ENCODE measurements around the gene ERMARD.

- TF ChIP-seq, protein P1, sequence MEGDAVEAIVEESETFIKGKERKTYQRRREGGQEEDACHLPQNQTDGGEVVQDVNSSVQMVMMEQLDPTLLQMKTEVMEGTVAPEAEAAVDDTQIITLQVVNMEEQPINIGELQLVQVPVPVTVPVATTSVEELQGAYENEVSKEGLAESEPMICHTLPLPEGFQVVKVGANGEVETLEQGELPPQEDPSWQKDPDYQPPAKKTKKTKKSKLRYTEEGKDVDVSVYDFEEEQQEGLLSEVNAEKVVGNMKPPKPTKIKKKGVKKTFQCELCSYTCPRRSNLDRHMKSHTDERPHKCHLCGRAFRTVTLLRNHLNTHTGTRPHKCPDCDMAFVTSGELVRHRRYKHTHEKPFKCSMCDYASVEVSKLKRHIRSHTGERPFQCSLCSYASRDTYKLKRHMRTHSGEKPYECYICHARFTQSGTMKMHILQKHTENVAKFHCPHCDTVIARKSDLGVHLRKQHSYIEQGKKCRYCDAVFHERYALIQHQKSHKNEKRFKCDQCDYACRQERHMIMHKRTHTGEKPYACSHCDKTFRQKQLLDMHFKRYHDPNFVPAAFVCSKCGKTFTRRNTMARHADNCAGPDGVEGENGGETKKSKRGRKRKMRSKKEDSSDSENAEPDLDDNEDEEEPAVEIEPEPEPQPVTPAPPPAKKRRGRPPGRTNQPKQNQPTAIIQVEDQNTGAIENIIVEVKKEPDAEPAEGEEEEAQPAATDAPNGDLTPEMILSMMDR (conservative IDR thresholded peaks at IDR 0.05; ENCODE audit: low read length), result no peak
- no peak for TF ChIP-seq EZH2phosphoT487 (IDR thresholded peaks at IDR 0.05; ENCODE audit: borderline replicate concordance, low read depth, low read length)
Measured at GRCh38 chr6:169786349-169786748, 34.9 kb downstream of the ERMARD start.
